ENCODE results near the gene IGFL2. TPM values are rescaled to one million over a fixed set of nuclear protein-coding genes. Genes with fewer than 3 reads are reported as not detected.
"Not testable (repeated sequence)": the region's sequence is repeated elsewhere in the genome, so short reads cannot be mapped to it uniquely, and the experiment has no call there.

IGFL2 gene
- total RNA-seq, 2 experiments from 2014 or later: not detected

DNA sequence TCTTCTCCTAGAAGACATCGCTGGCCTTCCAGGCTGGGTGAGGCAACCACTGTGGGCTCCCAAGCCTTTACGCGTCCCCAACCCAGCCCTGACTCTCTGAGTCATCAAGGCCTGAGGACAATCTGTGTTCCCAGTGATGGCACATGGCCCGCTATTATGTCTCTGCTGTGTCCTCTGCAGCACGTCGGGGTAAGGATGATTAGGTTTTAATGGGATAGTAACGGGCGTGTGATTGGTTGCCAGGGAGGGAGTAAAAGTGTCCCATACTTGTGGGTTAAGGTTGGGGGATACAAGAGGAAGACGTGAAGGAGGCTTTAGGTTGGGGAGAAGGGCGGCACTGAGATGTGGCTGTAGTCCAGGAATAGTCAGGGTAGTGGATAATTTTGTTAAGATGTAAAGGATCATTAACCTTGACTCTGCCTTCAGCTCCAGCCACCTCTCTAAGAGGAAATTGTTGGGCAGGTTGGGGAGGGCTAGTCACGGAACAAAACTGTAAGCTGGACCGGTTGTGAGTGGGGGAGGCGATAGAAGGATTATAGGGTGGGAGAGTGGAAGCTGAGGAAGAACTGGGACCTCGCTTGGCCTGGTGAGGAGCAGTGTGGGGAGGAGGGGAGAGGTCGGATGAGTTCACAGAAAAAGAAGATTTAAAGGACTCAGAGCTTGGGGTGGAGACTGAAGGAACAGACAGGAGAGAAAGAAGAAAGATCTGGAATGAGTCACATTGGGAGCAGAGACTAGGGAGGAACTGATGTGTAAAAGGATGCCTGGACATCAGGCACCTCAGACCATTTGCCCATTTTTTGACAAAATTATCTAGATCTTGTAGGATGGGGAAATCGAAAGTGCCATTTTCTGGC lies 53.6 kb downstream of the IGFL2 start:
- Mint-ChIP-seq H3K27ac (no peak overlapping the region), H3K4me3 (no peak overlapping the region), H3K9me3 (no peaks in the 10 kb centered on the region), H3K4me1 (no peaks in the 10 kb centered on the region), H3K36me3 (no peaks in the 10 kb centered on the region), H3K27me3 (peaks cover 28% of the 10 kb centered on the region)
- POLR2A ChIA-PET: no interaction called here
- no peak for ATAC-seq (ENCODE audit: low read depth)
- no peak for DNase-seq

- no peaks in the 10 kb centered on the region for H3K9me3 Mint-ChIP-seq
- no peaks in the 10 kb centered on the region for H3K36me3 Mint-ChIP-seq
- H3K4me1 Mint-ChIP-seq: no peaks in the 10 kb centered on the region
- DNase-seq: no peak
- H3K4me3 Mint-ChIP-seq: no peak overlapping the region
- no peak overlapping the region for H3K27ac Mint-ChIP-seq
- ATAC-seq (ENCODE audit: low read depth): no peak
- POLR2A ChIA-PET: no interaction called here
- H3K27me3 Mint-ChIP-seq: peaks cover 21% of the 10 kb centered on the region
Observed at GRCh38 chr19:46202426-46202825, 54.4 kb downstream of the IGFL2 start.

DNA sequence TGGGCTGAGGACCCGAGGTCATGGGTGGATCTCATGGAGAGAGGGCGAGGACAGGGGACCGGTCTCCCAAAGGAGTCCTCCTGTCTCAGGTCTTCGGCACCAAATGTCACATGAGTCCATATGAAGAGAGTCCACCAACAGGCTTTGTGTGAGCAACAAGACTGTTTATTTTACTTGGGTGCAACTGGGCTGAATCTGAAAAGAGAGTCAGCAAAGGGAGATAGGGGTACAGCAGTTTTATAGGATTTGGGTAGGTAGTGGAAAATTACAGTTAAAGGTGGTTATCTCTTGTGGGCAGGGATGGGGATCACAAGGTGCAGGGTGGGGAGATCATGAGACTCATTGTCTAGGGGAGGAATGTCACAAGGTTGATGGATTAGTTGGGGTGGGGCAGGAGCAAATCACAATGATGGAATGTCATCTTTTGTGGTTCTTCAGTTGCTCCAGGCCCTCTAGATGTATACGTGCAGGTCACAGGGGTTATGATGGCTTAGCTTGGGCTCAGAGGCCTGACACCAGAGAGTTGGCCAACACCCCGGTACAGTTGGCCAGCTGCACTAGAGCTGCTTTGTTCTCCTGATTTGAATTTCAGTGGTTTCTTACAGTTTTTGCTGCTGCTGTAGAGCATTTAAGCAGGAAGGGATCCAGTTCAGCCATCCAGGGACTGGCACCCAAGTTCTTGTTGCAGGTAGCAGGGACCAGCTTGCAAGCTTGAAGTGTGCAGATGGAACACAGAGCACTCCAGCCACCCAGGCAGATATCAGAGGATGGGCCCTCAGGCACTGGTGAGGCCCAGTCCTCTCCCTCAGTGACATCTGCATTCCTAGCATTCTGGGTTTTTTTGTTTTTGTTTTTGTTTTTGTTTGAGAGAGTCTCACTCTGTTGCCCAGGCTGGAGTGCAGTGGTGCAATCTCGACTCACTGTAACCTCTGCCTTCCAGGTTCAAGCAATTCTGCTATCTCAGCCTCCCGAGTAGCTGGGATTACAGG lies 55.1 kb downstream of the IGFL2 start:
- POLR2A ChIA-PET: no interaction called here
- DNase-seq: no peak
- ATAC-seq (ENCODE audit: low read depth): no peak

DNA sequence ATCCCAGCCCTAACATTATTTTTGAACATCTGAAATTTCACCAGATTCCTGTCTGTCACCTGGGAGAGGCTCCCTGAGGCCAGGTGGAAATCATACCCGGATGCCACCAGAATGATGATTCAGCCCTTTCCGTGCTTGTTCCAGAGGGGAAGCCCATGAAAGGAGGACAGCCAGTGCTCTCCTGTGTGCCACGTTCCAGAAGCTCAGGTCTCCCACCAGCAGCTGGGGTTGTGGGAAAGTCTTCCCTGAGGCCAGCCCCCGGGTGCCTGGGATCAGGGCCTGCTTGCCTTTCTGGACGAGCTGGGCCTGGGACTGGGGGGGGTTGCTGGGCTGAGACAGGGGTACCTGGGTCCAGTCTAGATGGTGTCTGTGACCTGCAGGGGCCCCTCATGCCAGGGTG lies 56.0 kb downstream of the IGFL2 start:
- ATAC-seq (ENCODE audit: low read depth) (no peak), DNase-seq (no peak)
- Mint-ChIP-seq H3K27me3 (peaks cover 17% of the 10 kb centered on the region), H3K36me3 (no peaks in the 10 kb centered on the region), H3K27ac (no peak overlapping the region), H3K4me3 (no peak overlapping the region), H3K4me1 (no peaks in the 10 kb centered on the region), H3K9me3 (no peaks in the 10 kb centered on the region)
- POLR2A ChIA-PET: no interaction called here

More for the DNA sequence above, 55.1 kb downstream of the IGFL2 start:
- Mint-ChIP-seq H3K36me3 (no peaks in the 10 kb centered on the region), H3K4me3 (no peak overlapping the region), H3K4me1 (no peaks in the 10 kb centered on the region), H3K27ac (no peak overlapping the region), H3K27me3 (peaks cover 18% of the 10 kb centered on the region), H3K9me3 (no peaks in the 10 kb centered on the region)

GRCh38 chr19:46205183-46205984 lies 57.3 kb downstream of the IGFL2 start:
- H3K36me3 Mint-ChIP-seq: no peaks in the 10 kb centered on the region
- DNase-seq (no peak), ATAC-seq (ENCODE audit: low read depth) (no peak)
- peaks cover 17% of the 10 kb centered on the region for H3K27me3 Mint-ChIP-seq
- no peak overlapping the region for H3K4me3 Mint-ChIP-seq
- POLR2A ChIA-PET: no interaction called here
- no peak overlapping the region for H3K27ac Mint-ChIP-seq
- peaks cover 2% of the 10 kb centered on the region for H3K4me1 Mint-ChIP-seq
- H3K9me3 Mint-ChIP-seq: no peaks in the 10 kb centered on the region

DNA sequence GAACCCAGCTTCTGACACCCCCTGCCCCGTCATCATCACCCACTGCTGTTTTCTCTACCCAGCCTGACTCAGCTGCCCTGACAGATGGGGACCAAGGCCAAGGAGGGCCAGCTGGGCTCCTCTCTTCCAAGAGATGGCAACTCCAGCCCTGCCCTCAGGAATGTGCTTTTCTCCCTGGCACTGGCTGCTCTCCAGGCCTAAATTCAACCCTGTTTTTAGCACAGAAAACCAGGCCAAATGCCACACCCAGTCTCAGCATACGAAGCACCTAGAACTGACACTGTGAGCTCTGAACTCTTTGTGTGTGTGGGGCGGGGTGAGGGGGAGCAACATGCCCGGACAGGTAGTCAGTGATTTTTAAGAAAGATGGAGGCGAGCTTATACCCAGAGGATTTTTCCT lies 58.1 kb downstream of the IGFL2 start:
- no peak overlapping the region for H3K27ac Mint-ChIP-seq
- POLR2A ChIA-PET: no interaction called here

GRCh38 chr19:46206682-46207081 lies 58.6 kb downstream of the IGFL2 start:
- ATAC-seq (ENCODE audit: low read depth) (no peak), DNase-seq (no peak)
- no peaks in the 10 kb centered on the region for H3K36me3 Mint-ChIP-seq
- POLR2A ChIA-PET: no interaction called here
- H3K4me3 Mint-ChIP-seq: no peak overlapping the region
- H3K4me1 Mint-ChIP-seq: peaks cover 2% of the 10 kb centered on the region
- peaks cover 15% of the 10 kb centered on the region for H3K27me3 Mint-ChIP-seq
- H3K27ac Mint-ChIP-seq: no peak overlapping the region
- H3K9me3 Mint-ChIP-seq: no peaks in the 10 kb centered on the region

More for the DNA sequence above, 58.1 kb downstream of the IGFL2 start:
- no peaks in the 10 kb centered on the region for H3K36me3 Mint-ChIP-seq
- H3K27me3 Mint-ChIP-seq: peaks cover 14% of the 10 kb centered on the region
- DNase-seq (no peak), ATAC-seq (ENCODE audit: low read depth) (no peak)
- H3K4me1 Mint-ChIP-seq: peaks cover 2% of the 10 kb centered on the region
- no peak overlapping the region for H3K4me3 Mint-ChIP-seq
- H3K9me3 Mint-ChIP-seq: no peaks in the 10 kb centered on the region

GRCh38 chr19:46207858-46208257 lies 59.8 kb downstream of the IGFL2 start:
- H3K9me3 Mint-ChIP-seq; H3K27me3 Mint-ChIP-seq; H3K4me1 Mint-ChIP-seq; POLR2A ChIA-PET; H3K36me3 Mint-ChIP-seq; DNase-seq; H3K27ac Mint-ChIP-seq; H3K4me3 Mint-ChIP-seq; ATAC-seq (ENCODE audit: low read depth): not testable (repeated sequence)

- H3K27ac Mint-ChIP-seq: no peak overlapping the region
- H3K4me1 Mint-ChIP-seq: peaks cover 2% of the 10 kb centered on the region
- ATAC-seq (ENCODE audit: low read depth) (no peak), DNase-seq (no peak)
- H3K4me3 Mint-ChIP-seq: no peak overlapping the region
- no peaks in the 10 kb centered on the region for H3K9me3 Mint-ChIP-seq
- peaks cover 7% of the 10 kb centered on the region for H3K27me3 Mint-ChIP-seq
- POLR2A ChIA-PET: no interaction called here
- no peaks in the 10 kb centered on the region for H3K36me3 Mint-ChIP-seq
Observed at GRCh38 chr19:46209051-46209450, 61.0 kb downstream of the IGFL2 start.

GRCh38 chr19:46209472-46209871 lies 61.4 kb downstream of the IGFL2 start:
- POLR2A ChIA-PET: no interaction called here
- H3K4me1 Mint-ChIP-seq: peaks cover 2% of the 10 kb centered on the region
- DNase-seq: no peak
- no peaks in the 10 kb centered on the region for H3K9me3 Mint-ChIP-seq
- no peak overlapping the region for H3K27ac Mint-ChIP-seq
- H3K4me3 Mint-ChIP-seq: no peak overlapping the region
- H3K27me3 Mint-ChIP-seq: peaks cover 7% of the 10 kb centered on the region
- H3K36me3 Mint-ChIP-seq: no peaks in the 10 kb centered on the region
- no peak for ATAC-seq (ENCODE audit: low read depth)

- H3K27ac Mint-ChIP-seq: no peak overlapping the region
- ATAC-seq (ENCODE audit: low read depth) (no peak), DNase-seq (no peak)
- POLR2A ChIA-PET: no interaction called here
- H3K4me3 Mint-ChIP-seq: no peak overlapping the region
- peaks cover 7% of the 10 kb centered on the region for H3K27me3 Mint-ChIP-seq
- no peaks in the 10 kb centered on the region for H3K36me3 Mint-ChIP-seq
- H3K4me1 Mint-ChIP-seq: peaks cover 2% of the 10 kb centered on the region
- H3K9me3 Mint-ChIP-seq: no peaks in the 10 kb centered on the region
Observed at GRCh38 chr19:46210669-46211068, 62.6 kb downstream of the IGFL2 start.

Data from activated naive CD8-positive, alpha-beta T cell treated with anti-CD3 and anti-CD28 coated beads, Interleukin-2, amount 10 ng/mL, durations not matched to agents 7 days and 5 days (primary cell).